Astrocyte (in vitro differentiated cells and primary cell): Measurements from ENCODE around the gene TSC22D1. TPM values are rescaled to one million over a fixed set of nuclear protein-coding genes. Genes with fewer than 3 reads are reported as not detected.

ENCODE experiments used
- DNase-seq: peaks from one replicate; pipeline ENCODE4 v3.0.0-alpha.2; 2010; ENCODE audit warnings: low read depth
- FAIRE-seq: peaks from 2 replicates; lab custom pipeline; 2011; peaks lifted over from hg19 to GRCh38; lab: Jason Lieb, UNC
- H2AFZ ChIP-seq: 2 replicates; pipeline ENCODE4 v1.6.0; 2012; ENCODE audit warnings: low read depth, low read length, inconsistent platforms
- H3K27ac ChIP-seq: 2 replicates; pipeline ENCODE4 v1.5.1; 2011; ENCODE audit warnings: low read depth, low read length, inconsistent platforms
- H3K27me3 ChIP-seq: 2 replicates; pipeline ENCODE4 v1.6.0; 2011; ENCODE audit warnings: low read length, inconsistent platforms; ENCODE audit not compliant: insufficient read depth
- H3K36me3 ChIP-seq: 2 replicates; pipeline ENCODE4 v1.5.1; 2011; ENCODE audit warnings: low read length, inconsistent platforms; ENCODE audit not compliant: insufficient read depth
- H3K4me1 ChIP-seq: 2 replicates; pipeline ENCODE4 v1.5.1; 2011; ENCODE audit warnings: low read length, inconsistent platforms; ENCODE audit not compliant: insufficient read depth
- H3K4me2 ChIP-seq: 2 replicates; pipeline ENCODE4 v1.6.0; 2012; ENCODE audit warnings: low read length, inconsistent platforms
- H3K4me3 ChIP-seq: 2 replicates; pipeline ENCODE4 v1.5.1; 2011; ENCODE audit warnings: low read depth, mild to moderate bottlenecking, low read length, inconsistent platforms; ENCODE audit not compliant: insufficient read depth
- H3K79me2 ChIP-seq: 2 replicates; pipeline ENCODE4 v1.6.0; 2012; ENCODE audit warnings: mild to moderate bottlenecking, low read length, inconsistent platforms; ENCODE audit not compliant: insufficient read depth
- H3K9ac ChIP-seq: 2 replicates; pipeline ENCODE4 v1.6.0; 2012; ENCODE audit warnings: mild to moderate bottlenecking, low read length, inconsistent platforms
- H3K9me3 ChIP-seq: 2 replicates; pipeline ENCODE4 v1.5.1; 2012; ENCODE audit warnings: low read depth, mild to moderate bottlenecking, low read length, inconsistent platforms; ENCODE audit not compliant: insufficient read depth
- H4K20me1 ChIP-seq: 2 replicates; pipeline ENCODE4 v1.6.0; 2012; ENCODE audit warnings: low read length, inconsistent platforms; ENCODE audit not compliant: insufficient read depth
- H3K27ac Mint-ChIP-seq: one replicate; pipeline ENCODE4 v1.8.0; 2021; ENCODE audit warnings: mild to moderate bottlenecking, mixed read lengths; ENCODE audit not compliant: unreplicated experiment
- H3K27me3 Mint-ChIP-seq: one replicate; pipeline ENCODE4 v1.8.0; 2021; ENCODE audit warnings: low read depth, mixed read lengths; ENCODE audit not compliant: unreplicated experiment
- H3K36me3 Mint-ChIP-seq: one replicate; pipeline ENCODE4 v1.8.0; 2021; ENCODE audit warnings: low read depth, mixed read lengths; ENCODE audit not compliant: unreplicated experiment
- H3K4me1 Mint-ChIP-seq: one replicate; pipeline ENCODE4 v1.8.0; 2021; ENCODE audit warnings: low read depth, mixed read lengths; ENCODE audit not compliant: unreplicated experiment
- H3K4me3 Mint-ChIP-seq: one replicate; pipeline ENCODE4 v1.8.0; 2021; ENCODE audit warnings: mild to moderate bottlenecking, moderate library complexity, mixed read lengths; ENCODE audit not compliant: unreplicated experiment
- H3K9me3 Mint-ChIP-seq: one replicate; pipeline ENCODE4 v1.8.0; 2021; ENCODE audit warnings: mild to moderate bottlenecking, mixed read lengths; ENCODE audit not compliant: unreplicated experiment
- EZH2 ChIP-seq: IDR thresholded peaks from 2 replicates; pipeline ENCODE4 v1.6.1; 2012; ENCODE audit warnings: mild to moderate bottlenecking, low read length, inconsistent platforms; ENCODE audit not compliant: insufficient read depth
- total RNA-seq: library from RNA; stranded (reverse); gene quantifications from 2 replicates; pipeline ENCODE4 v1.2.1, GENCODE V29; 2021
- TF ChIP-seq, protein P1 (sequence below): IDR thresholded peaks from 2 replicates; pipeline ENCODE4 v1.5.1; 2011; ENCODE audit warnings: low read depth, mild to moderate bottlenecking, inconsistent platforms, low read length, moderate library complexity; ENCODE audit not compliant: insufficient read depth

TSC22D1 gene
- total RNA-seq, 1 donor from 2014 or later = 96.2 TPM

DNA sequence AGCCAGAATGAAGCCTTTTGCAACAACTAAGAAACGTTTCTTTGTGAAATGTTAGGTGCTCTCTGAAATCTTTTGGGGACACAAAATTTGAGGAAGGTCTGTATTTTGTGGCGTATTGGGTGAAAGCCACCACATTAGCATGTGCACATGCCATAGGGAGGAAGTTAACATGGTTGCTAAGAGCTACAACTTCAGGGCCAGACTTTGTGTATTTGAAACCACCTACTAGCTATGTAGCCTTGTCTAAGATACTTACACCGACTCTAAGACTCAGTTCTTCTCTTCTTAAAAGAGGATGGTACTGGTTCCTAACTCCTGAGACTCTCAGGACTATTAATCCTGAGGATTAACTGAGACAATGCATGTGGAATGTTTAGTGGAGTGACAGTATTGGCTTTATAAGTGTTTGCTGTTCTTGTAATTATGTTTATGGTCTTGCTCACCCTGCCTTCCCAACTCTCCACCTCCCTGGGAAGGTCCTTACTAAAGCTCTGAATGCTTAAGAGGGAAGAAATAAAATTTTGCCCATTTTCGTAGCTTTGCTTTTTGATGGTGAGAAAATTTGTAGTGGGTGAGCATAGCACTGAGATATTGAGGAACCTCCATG lies 187.0 kb downstream of the TSC22D1 start:
- FAIRE-seq = no peak
- H3K36me3 ChIP-seq = no peaks in the 10 kb centered on the region
- H3K4me2 ChIP-seq = no peak overlapping the region
- H3K4me3 ChIP-seq = no peak overlapping the region
- no peak for TF ChIP-seq EZH2
- TF ChIP-seq, protein P1, sequence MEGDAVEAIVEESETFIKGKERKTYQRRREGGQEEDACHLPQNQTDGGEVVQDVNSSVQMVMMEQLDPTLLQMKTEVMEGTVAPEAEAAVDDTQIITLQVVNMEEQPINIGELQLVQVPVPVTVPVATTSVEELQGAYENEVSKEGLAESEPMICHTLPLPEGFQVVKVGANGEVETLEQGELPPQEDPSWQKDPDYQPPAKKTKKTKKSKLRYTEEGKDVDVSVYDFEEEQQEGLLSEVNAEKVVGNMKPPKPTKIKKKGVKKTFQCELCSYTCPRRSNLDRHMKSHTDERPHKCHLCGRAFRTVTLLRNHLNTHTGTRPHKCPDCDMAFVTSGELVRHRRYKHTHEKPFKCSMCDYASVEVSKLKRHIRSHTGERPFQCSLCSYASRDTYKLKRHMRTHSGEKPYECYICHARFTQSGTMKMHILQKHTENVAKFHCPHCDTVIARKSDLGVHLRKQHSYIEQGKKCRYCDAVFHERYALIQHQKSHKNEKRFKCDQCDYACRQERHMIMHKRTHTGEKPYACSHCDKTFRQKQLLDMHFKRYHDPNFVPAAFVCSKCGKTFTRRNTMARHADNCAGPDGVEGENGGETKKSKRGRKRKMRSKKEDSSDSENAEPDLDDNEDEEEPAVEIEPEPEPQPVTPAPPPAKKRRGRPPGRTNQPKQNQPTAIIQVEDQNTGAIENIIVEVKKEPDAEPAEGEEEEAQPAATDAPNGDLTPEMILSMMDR = no peak
- no peaks in the 10 kb centered on the region for H3K79me2 ChIP-seq
- H3K4me1 ChIP-seq = no peaks in the 10 kb centered on the region
- no peak overlapping the region for H3K4me3 Mint-ChIP-seq
- no peak overlapping the region for H3K9ac ChIP-seq
- no peaks in the 10 kb centered on the region for H4K20me1 ChIP-seq
- H3K27ac Mint-ChIP-seq = no peak overlapping the region
- no peak overlapping the region for H3K27ac ChIP-seq
- H3K36me3 Mint-ChIP-seq = peaks cover 3% of the 10 kb centered on the region
- H2AFZ ChIP-seq = no peak overlapping the region
- H3K9me3 ChIP-seq = no peaks in the 10 kb centered on the region
- H3K27me3 ChIP-seq = no peaks in the 10 kb centered on the region
- no peaks in the 10 kb centered on the region for H3K9me3 Mint-ChIP-seq
- peaks cover 2% of the 10 kb centered on the region for H3K27me3 Mint-ChIP-seq
- peaks cover 25% of the 10 kb centered on the region for H3K4me1 Mint-ChIP-seq
- no peak for DNase-seq

DNA sequence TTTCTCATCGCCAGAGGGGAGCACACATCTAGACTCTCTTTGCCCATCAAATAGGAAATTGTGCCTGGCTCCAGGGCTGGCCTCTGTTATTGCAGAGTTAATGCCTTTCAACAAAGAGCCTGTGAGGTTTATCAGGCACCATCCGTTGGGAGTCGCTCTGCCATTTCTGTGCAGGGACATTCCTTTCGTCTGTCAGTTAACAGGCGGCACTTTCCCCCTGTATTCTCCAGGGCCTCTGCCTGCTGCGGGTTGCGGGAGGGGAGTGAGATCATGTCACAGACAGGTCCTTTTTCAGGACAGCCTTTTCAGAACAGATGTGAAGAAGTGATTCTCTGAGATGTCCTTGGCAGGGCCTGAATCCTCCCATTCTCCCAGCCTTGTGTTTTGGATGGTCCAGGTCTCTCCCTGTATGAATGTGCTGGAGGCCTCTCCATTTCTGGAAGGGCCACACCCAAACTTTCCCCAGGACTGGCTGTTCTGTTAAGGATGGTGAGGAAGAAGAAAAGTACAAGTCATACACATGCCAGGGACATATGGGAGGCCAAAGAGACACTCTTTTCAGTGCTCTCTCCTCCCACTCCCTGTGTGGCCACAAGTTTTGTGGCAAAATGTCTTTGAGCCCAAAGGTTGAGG lies 187.6 kb downstream of the TSC22D1 start:
- no peak for DNase-seq
- no peak overlapping the region for H3K9ac ChIP-seq
- H2AFZ ChIP-seq = no peak overlapping the region
- no peaks in the 10 kb centered on the region for H3K4me1 ChIP-seq
- no peaks in the 10 kb centered on the region for H3K36me3 ChIP-seq
- no peaks in the 10 kb centered on the region for H3K79me2 ChIP-seq
- H3K4me3 ChIP-seq = no peak overlapping the region
- H3K27ac ChIP-seq = no peak overlapping the region
- no peak for FAIRE-seq
- H3K4me2 ChIP-seq = no peak overlapping the region
- H3K36me3 Mint-ChIP-seq = peaks cover 3% of the 10 kb centered on the region
- H3K27ac Mint-ChIP-seq = no peak overlapping the region
- no peaks in the 10 kb centered on the region for H3K9me3 ChIP-seq
- no peaks in the 10 kb centered on the region for H4K20me1 ChIP-seq
- H3K27me3 ChIP-seq = no peaks in the 10 kb centered on the region
- H3K4me1 Mint-ChIP-seq = peaks cover 24% of the 10 kb centered on the region
- H3K4me3 Mint-ChIP-seq = no peak overlapping the region
- H3K9me3 Mint-ChIP-seq = peaks cover 2% of the 10 kb centered on the region
- H3K27me3 Mint-ChIP-seq = peaks cover 2% of the 10 kb centered on the region
- TF ChIP-seq, protein P1 = no peak
- TF ChIP-seq EZH2 = no peak

DNA sequence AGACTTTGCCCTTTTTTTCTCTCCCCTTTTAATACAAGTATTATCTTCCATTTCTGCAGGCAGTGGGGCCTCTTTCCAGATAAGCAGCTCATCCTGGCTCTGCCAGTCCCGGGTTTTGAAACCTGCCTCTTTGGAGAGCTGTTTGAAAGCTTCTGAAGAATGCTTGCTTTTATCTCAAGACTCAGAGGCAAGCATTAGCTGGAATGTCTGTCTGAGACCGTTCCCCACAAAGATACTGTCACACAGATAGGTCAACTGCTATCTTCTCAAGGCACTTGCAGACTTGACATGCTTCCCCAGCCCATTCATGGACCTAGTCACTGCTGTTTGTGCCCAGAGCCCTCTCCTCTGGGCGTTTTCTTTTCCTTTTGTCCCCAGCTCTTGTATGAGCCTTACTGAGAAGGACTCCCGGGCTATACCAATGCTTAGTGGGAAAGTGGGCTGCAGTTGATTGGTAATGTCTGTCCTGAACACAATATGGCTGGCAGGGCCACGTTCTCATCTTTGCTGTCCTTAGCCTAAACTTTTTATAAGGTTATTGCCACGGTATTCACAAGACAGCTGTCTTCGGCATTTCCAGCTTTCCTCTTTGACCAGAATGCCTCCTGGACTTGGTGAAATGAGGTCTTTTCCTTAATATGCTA lies 189.1 kb downstream of the TSC22D1 start:
- H3K27me3 ChIP-seq = no peaks in the 10 kb centered on the region
- Mint-ChIP-seq H3K4me1 (peaks cover 22% of the 10 kb centered on the region), H3K9me3 (peaks cover 2% of the 10 kb centered on the region), H3K4me3 (no peak overlapping the region), H3K27me3 (no peaks in the 10 kb centered on the region), H3K27ac (no peak overlapping the region), H3K36me3 (no peaks in the 10 kb centered on the region)
- no peaks in the 10 kb centered on the region for H3K79me2 ChIP-seq
- no peak overlapping the region for H3K4me3 ChIP-seq
- no peaks in the 10 kb centered on the region for H3K36me3 ChIP-seq
- DNase-seq = no peak
- no peak overlapping the region for H3K9ac ChIP-seq
- H3K9me3 ChIP-seq = no peaks in the 10 kb centered on the region
- H3K4me2 ChIP-seq = no peak overlapping the region
- no peaks in the 10 kb centered on the region for H3K4me1 ChIP-seq
- H3K27ac ChIP-seq = no peak overlapping the region
- no peak overlapping the region for H2AFZ ChIP-seq
- H4K20me1 ChIP-seq = no peaks in the 10 kb centered on the region
- TF ChIP-seq EZH2 = no peak
- TF ChIP-seq, protein P1 = no peak
- FAIRE-seq = no peak
